Panc1 (cell line): ENCODE data around the gene NADSYN1.
A peak's percentile ranks its signal among the peaks of the same experiment; 100 is the strongest.

Experiments used
- CTCF ChIP-seq: fragments of 450-650 bp; IDR thresholded peaks from 2 replicates; pipeline ENCODE4 v1.5.1; 2017; ENCODE audit warnings: mild to moderate bottlenecking
- POLR2AphosphoS5 ChIP-seq: IDR thresholded peaks from 2 replicates; pipeline ENCODE4 v1.6.1; 2012; ENCODE audit warnings: mild to moderate bottlenecking, low read depth, low read length, moderate library complexity

- peak; percentile 91 for TF ChIP-seq POLR2AphosphoS5
- no peak for TF ChIP-seq CTCF
Observed at GRCh38 chr11:71453037-71453917, at the start of gene NADSYN1.
